ENCODE measurements around the gene TLCD1. TPM values are rescaled to one million over a fixed set of nuclear protein-coding genes. Genes with fewer than 3 reads are reported as not detected.
A peak's percentile ranks its signal among the peaks of the same experiment; 100 is the strongest.

Gene TLCD1
- total RNA-seq, 1 experiment from 2014 or later = 44.9 TPM

DNA sequence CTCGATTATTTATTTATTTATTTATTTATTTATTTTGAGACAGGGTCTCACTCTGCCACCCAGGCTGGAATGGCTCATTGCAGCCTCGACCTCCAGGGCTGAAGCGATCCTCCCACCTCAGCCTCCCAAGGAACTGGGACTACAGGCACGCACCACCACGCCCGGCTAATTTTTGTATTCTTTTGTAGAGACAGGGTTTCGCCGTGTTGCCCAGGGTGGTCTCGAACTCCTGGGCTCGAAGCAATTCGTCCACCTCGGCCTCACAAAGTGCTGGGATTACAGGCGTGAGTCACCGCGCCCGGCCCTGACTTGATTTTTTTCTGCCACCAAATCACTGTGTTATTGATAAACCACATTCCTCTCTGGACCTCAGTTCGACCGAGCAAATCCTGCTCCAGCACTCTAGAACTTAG, 7.0 kb downstream of the TLCD1 start:
- TF ChIP-seq, protein P1, sequence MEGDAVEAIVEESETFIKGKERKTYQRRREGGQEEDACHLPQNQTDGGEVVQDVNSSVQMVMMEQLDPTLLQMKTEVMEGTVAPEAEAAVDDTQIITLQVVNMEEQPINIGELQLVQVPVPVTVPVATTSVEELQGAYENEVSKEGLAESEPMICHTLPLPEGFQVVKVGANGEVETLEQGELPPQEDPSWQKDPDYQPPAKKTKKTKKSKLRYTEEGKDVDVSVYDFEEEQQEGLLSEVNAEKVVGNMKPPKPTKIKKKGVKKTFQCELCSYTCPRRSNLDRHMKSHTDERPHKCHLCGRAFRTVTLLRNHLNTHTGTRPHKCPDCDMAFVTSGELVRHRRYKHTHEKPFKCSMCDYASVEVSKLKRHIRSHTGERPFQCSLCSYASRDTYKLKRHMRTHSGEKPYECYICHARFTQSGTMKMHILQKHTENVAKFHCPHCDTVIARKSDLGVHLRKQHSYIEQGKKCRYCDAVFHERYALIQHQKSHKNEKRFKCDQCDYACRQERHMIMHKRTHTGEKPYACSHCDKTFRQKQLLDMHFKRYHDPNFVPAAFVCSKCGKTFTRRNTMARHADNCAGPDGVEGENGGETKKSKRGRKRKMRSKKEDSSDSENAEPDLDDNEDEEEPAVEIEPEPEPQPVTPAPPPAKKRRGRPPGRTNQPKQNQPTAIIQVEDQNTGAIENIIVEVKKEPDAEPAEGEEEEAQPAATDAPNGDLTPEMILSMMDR (IDR thresholded peaks at IDR 0.05; ENCODE audit: unreplicated experiment) = no peak
- Mint-ChIP-seq H3K9me3 (ENCODE audit: low read depth, unreplicated experiment) (no peaks in the 10 kb centered on the region), H3K27me3 (ENCODE audit: unreplicated experiment) (no peaks in the 10 kb centered on the region), H3K36me3 (ENCODE audit: insufficient read depth, unreplicated experiment) (peaks cover 60% of the 10 kb centered on the region), H3K4me3 (ENCODE audit: low read depth, unreplicated experiment) (peak overlapping the region; percentile 89), H3K4me1 (ENCODE audit: low read depth, unreplicated experiment) (peaks cover 27% of the 10 kb centered on the region), H3K27ac (ENCODE audit: unreplicated experiment) (peak overlapping the region; percentile 96)
- DNase-seq = no peak
- BruUV-seq (replicated peaks) = no TSS peak
- intact Hi-C loops (cut with micrococcal nuclease; ENCODE audit: unreplicated experiment) = loop anchor here (5.0 kb wide), 1 partner anchor 57 kb away; the partner anchor contains the start of genes SDF2 and SUPT6H
- CTCF ChIA-PET = interaction anchor here (0.6 to 1.4 kb wide), 11 partner anchors 9 to 227 kb away, joined by 3 to 19 read pairs (median 6); partner anchors contain the start of genes BLTP2 and NEK8

DNA sequence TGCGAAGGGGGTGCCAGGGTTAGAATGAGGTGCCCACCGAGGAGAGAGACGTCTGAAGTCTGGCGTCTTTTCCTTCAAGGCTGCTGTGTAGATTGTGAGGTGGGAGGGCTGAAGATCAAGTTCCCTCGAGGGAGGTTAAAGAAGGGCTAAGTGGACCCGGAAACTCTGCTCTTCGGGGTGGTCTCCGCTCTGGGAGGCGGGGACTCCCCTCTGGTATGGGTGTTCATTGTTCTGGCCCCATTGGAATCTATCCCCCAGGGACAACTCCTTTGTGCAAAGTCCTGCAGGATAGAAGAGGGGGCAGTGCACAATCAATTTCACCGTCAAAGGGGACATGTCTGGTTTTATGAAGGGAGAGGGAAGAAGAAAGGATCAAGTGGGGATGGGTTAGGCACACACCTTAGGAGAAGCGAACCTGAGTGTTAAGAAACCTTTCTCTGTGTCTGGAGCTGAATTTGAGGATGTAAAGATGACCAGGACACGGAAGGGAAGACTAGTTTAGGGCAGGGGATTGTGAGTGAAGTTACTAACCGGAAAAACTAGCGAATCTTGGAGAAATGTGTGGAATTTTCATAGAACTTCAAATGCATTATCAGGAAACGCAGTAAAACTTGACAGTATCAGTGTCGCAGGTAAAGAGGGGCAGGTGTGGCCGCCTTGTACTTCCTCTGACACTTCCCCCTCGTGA, 7.6 kb downstream of the TLCD1 start:
- intact Hi-C loops (cut with micrococcal nuclease; ENCODE audit: unreplicated experiment) = loop anchor here (5.0 kb wide), 1 partner anchor 56 kb away; the partner anchor contains the start of genes SDF2 and SUPT6H
- peak overlapping the region; percentile 53 for H3K27ac Mint-ChIP-seq (ENCODE audit: unreplicated experiment)
- H3K27me3 Mint-ChIP-seq (ENCODE audit: unreplicated experiment) = no peaks in the 10 kb centered on the region
- TF ChIP-seq, protein P1 (IDR thresholded peaks at IDR 0.05; ENCODE audit: unreplicated experiment) = no peak
- DNase-seq = no peak
- H3K36me3 Mint-ChIP-seq (ENCODE audit: insufficient read depth, unreplicated experiment) = peaks cover 54% of the 10 kb centered on the region
- BruUV-seq (replicated peaks) = no TSS peak
- no peaks in the 10 kb centered on the region for H3K9me3 Mint-ChIP-seq (ENCODE audit: low read depth, unreplicated experiment)
- peaks cover 21% of the 10 kb centered on the region for H3K4me1 Mint-ChIP-seq (ENCODE audit: low read depth, unreplicated experiment)
- peak overlapping the region; percentile 89 for H3K4me3 Mint-ChIP-seq (ENCODE audit: low read depth, unreplicated experiment)
- CTCF ChIA-PET = no interaction called here

DNA sequence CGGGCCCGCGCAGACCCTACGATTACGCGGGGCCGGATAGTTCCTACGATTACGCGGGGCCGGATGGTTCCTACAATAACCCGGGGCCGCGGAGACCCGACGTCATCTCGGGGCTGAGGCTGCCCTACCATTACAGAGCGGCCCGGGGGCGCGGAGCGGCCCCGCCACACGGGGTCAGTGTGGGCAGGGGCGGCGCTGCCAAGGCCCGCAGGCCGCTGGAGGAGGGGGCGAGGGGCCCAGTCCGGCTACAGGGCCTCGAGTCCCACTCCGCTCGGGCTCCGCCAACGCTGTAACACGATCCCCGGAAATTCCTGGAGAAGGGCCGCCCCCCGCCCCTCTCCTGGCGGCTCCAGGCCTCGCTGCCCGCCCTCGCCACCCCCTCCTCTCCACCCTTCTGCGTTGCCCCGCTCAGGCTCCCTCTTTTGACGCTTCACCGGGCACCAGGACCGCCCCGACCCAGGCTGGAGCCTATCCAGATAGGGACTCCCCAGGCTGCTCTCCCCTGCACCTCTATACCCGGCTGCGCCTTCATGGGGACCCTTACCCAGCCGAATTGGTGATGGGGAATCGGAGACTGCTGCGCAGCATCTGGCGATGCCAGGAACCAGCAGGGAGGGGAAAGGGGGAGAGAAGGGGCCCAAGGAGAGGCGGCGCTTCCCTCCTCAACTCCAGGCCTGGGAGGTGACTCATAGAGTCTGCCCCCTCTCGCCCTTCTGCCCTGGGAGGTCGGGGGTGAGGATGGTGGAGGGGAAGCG, 8.3 kb downstream of the TLCD1 start, which contains the start of gene RAB34:
TSS of gene RAB34 (minus strand) at position 291 of the 755 bp plus-strand sequence. CDS start 602 bp downstream, outside the sequence.
- H3K9me3 Mint-ChIP-seq (ENCODE audit: low read depth, unreplicated experiment) = no peaks in the 10 kb centered on the region

More for the DNA sequence above, 8.3 kb downstream of the TLCD1 start, which contains the start of gene RAB34:
- Mint-ChIP-seq H3K27me3 (ENCODE audit: unreplicated experiment) (no peaks in the 10 kb centered on the region), H3K4me3 (ENCODE audit: low read depth, unreplicated experiment) (peak within 1 kb of the TSS; percentile 89), H3K4me1 (ENCODE audit: low read depth, unreplicated experiment) (peaks cover 18% of the 10 kb centered on the region), H3K27ac (ENCODE audit: unreplicated experiment) (peak within 1 kb of the TSS; percentile 53), H3K36me3 (ENCODE audit: insufficient read depth, unreplicated experiment) (peaks cover 50% of the 10 kb centered on the region)
- CTCF ChIA-PET = no interaction called here
- intact Hi-C loops (cut with micrococcal nuclease; ENCODE audit: unreplicated experiment) = loop anchor here (5.0 kb wide), 1 partner anchor 55 kb away; the partner anchor contains the start of genes SDF2 and SUPT6H
- TF ChIP-seq, protein P1 (IDR thresholded peaks at IDR 0.05; ENCODE audit: unreplicated experiment) = no peak
- DNase-seq = peak; percentile 70
- BruUV-seq (replicated peaks) = no TSS peak

All from Calu3 (cell line).